CD14-positive monocyte (primary cell): ENCODE measurements around the gene RUVBL1. TPM values are rescaled to one million over a fixed set of nuclear protein-coding genes. Genes with fewer than 3 reads are reported as not detected.

Experiments used
- DNase-seq, 3 donors: peaks; one replicate each; pipeline ENCODE4 v3.0.0-alpha.2; 2011 to 2022
- H2AFZ ChIP-seq: 2 replicates; pipeline ENCODE4 v1.6.0; 2012; ENCODE audit warnings: mild to moderate bottlenecking, low read depth, low read length, inconsistent platforms; ENCODE audit not compliant: insufficient read depth, poor library complexity, severe bottlenecking
- H3K27ac ChIP-seq, 2 donors: 1 replicate in 1 of 2; 2 replicates in 1 of 2; pipeline ENCODE4 v1.5.1; 2012 to 2013; ENCODE audit warnings: low read length in 2 of 2, control low read depth in 1 of 2, inconsistent platforms in 1 of 2, low read depth in 1 of 2, mild to moderate bottlenecking in 1 of 2
- H3K27me3 ChIP-seq, 2 donors: one replicate each; pipeline versions ENCODE4 v1.6.0 to v1.6.1; 2011 to 2013; ENCODE audit warnings: low read length in 2 of 2; ENCODE audit not compliant: control insufficient read depth in 2 of 2, insufficient read depth in 2 of 2
- H3K36me3 ChIP-seq, 2 donors: replicated peaks in 1 of 2; 1 replicate in 1 of 2; 2 replicates in 1 of 2; pipeline versions ENCODE4 v1.5.1 to v1.6.1; 2012 to 2013; ENCODE audit warnings: low read length in 2 of 2, control low read depth in 1 of 2, inconsistent platforms in 1 of 2, mild to moderate bottlenecking in 1 of 2; ENCODE audit not compliant: insufficient read depth in 2 of 2, control insufficient read depth in 1 of 2
- H3K4me1 ChIP-seq, 2 donors: 1 replicate in 1 of 2; 2 replicates in 1 of 2; pipeline versions ENCODE4 v1.5.1 to v1.6.1; 2012 to 2013; ENCODE audit warnings: low read length in 2 of 2, control low read depth in 1 of 2, inconsistent platforms in 1 of 2, mild to moderate bottlenecking in 1 of 2, moderate library complexity in 1 of 2; ENCODE audit not compliant: insufficient read depth in 2 of 2, control insufficient read depth in 1 of 2
- H3K4me2 ChIP-seq: replicated peaks from 2 replicates; pipeline ENCODE3; 2012; ENCODE audit warnings: low read length, moderate library complexity, mild to moderate bottlenecking; ENCODE audit not compliant: poor library complexity, severe bottlenecking; ENCODE audit errors: extremely low read depth
- H3K4me3 ChIP-seq, 3 experiments: fragments of 200-600 bp in 1 of 3; sonication (generic) in 1 of 3; replicated peaks in 1 of 3; 1 replicate in 2 of 3; 2 replicates in 1 of 3; pipeline ENCODE4 v1.5.1; 2011 to 2013; ENCODE audit warnings: low read length in 3 of 3, mild to moderate bottlenecking in 3 of 3, control low read depth in 2 of 3, low read depth in 2 of 3, inconsistent platforms in 1 of 3, moderate library complexity in 1 of 3
- H3K79me2 ChIP-seq: 2 replicates; pipeline ENCODE4 v1.6.0; 2012; ENCODE audit warnings: mild to moderate bottlenecking, control low read depth, inconsistent platforms, low read length, moderate library complexity; ENCODE audit not compliant: insufficient read depth
- H3K9ac ChIP-seq: 2 replicates; pipeline ENCODE4 v1.6.0; 2017; ENCODE audit warnings: low read length, mild to moderate bottlenecking; ENCODE audit not compliant: insufficient read depth, poor library complexity, severe bottlenecking
- H3K9me3 ChIP-seq, 2 donors: replicated peaks in 1 of 2; 1 replicate in 1 of 2; 2 replicates in 1 of 2; pipeline versions ENCODE4 v1.5.1 to v1.6.1; 2012 to 2013; ENCODE audit warnings: low read length in 2 of 2, control low read depth in 1 of 2; ENCODE audit not compliant: control insufficient read depth in 1 of 2, insufficient read depth in 1 of 2
- H4K20me1 ChIP-seq: 2 replicates; pipeline ENCODE4 v1.6.0; 2012; ENCODE audit warnings: mild to moderate bottlenecking, low read length, control low read depth, moderate library complexity; ENCODE audit not compliant: insufficient read depth
- H3K27ac Mint-ChIP-seq, 7 donors: one replicate each; pipeline ENCODE4 v1.8.0; 2020; ENCODE audit warnings: mild to moderate bottlenecking in 7 of 7, mixed read lengths in 7 of 7, moderate library complexity in 6 of 7, inconsistent platforms in 2 of 7
- H3K27me3 Mint-ChIP-seq, 3 donors: one replicate each; pipeline ENCODE4 v1.8.0; 2021 to 2022; ENCODE audit warnings: low read depth in 3 of 3, mild to moderate bottlenecking in 3 of 3, mixed read lengths in 3 of 3, moderate library complexity in 3 of 3, inconsistent platforms in 1 of 3
- H3K36me3 Mint-ChIP-seq, 2 donors: one replicate each; pipeline ENCODE4 v1.8.0; 2020; ENCODE audit warnings: mixed read lengths in 2 of 2, inconsistent platforms in 1 of 2, mild to moderate bottlenecking in 1 of 2
- H3K4me1 Mint-ChIP-seq: one replicate; pipeline ENCODE4 v1.8.0; 2020; ENCODE audit warnings: mild to moderate bottlenecking, mixed read lengths
- H3K4me3 Mint-ChIP-seq, 2 donors: one replicate each; pipeline ENCODE4 v1.8.0; 2020; ENCODE audit warnings: mild to moderate bottlenecking in 2 of 2, mixed read lengths in 2 of 2, moderate library complexity in 1 of 2
- H3K9me3 Mint-ChIP-seq, 7 donors: one replicate each; pipeline ENCODE4 v1.8.0; 2020 to 2022; ENCODE audit warnings: mixed read lengths in 7 of 7, mild to moderate bottlenecking in 6 of 7, moderate library complexity in 6 of 7, inconsistent platforms in 2 of 7
- CTCF ChIP-seq: fragments of 200-600 bp; IDR thresholded peaks from one replicate; pipeline ENCODE4 v1.8.0; 2022; ENCODE audit warnings: antibody characterized with exemption, mild to moderate bottlenecking
- WGBS: methylation state at CpG from one replicate; pipeline ENCODE4 v1.1.5; 2013; ENCODE audit warnings: missing lambda C conversion rate; ENCODE audit not compliant: insufficient coverage; 5-methylcytosine and 5-hydroxymethylcytosine counted together
- intact Hi-C, 2 donors: fragments of 100-400 bp; cut with micrococcal nuclease; formaldehyde crosslinking; loops; one replicate each; pipeline versions ENCODE4 v1.15.0 to v1.15.1; 2023
- polyA plus RNA-seq, 3 donors: library from polyadenylated mRNA; depleted of rRNA in 1 of 3; unstranded in 2 of 3; stranded (reverse) in 1 of 3; fragments of 300-500 nt in 2 of 3; fragments of >200 nt in 1 of 3; fragmentation: Illumina TruSeq in 2 of 3; gene quantifications; 1 replicate in 2 of 3; 2 replicates in 1 of 3; pipeline ENCODE4 v1.2.3, GENCODE V29; 2012 to 2021

RUVBL1 gene
- polyA plus RNA-seq, 3 donors = 11.0 to 16.2 (median 14.4) TPM

- no peak overlapping the region for H3K4me3 ChIP-seq
- peak overlapping the region; percentile 17 for H2AFZ ChIP-seq
- no peaks in the 10 kb centered on the region for H4K20me1 ChIP-seq
- H3K27me3 ChIP-seq = no peaks in the 10 kb centered on the region
- no peak overlapping the region for H3K27ac Mint-ChIP-seq
- H3K9ac ChIP-seq = no peak overlapping the region
- H3K9me3 ChIP-seq = no peaks in the 10 kb centered on the region
- H3K27me3 Mint-ChIP-seq = peaks cover 0 to 5% (median 2%) of the 10 kb centered on the region in 3 donors
- H3K4me1 Mint-ChIP-seq = peaks cover 33% of the 10 kb centered on the region
- H3K4me3 Mint-ChIP-seq = no peak overlapping the region
- H3K27ac ChIP-seq = no peak overlapping the region
- peaks cover 19% of the 10 kb centered on the region for H3K79me2 ChIP-seq
- intact Hi-C loops = loop anchor here in 1 of 2 donors (2.0 kb wide), 1 partner anchor 29 kb away; the partner anchor contains the start of gene RUVBL1
- H3K4me1 ChIP-seq = peaks cover 31 to 34% of the 10 kb centered on the region in 2 donors
- no peak for DNase-seq
- TF ChIP-seq CTCF = no peak
- peaks cover 0 to 6% of the 10 kb centered on the region in 2 donors for H3K36me3 ChIP-seq
- H3K9me3 Mint-ChIP-seq = peaks cover 0 to 7% (median 2%) of the 10 kb centered on the region in 7 donors
- H3K36me3 Mint-ChIP-seq = peaks cover 5 to 6% of the 10 kb centered on the region in 2 donors
- no CpG with 5 or more reads among the region's 5 CpGs for WGBS
- no peak overlapping the region for H3K4me2 ChIP-seq
Measured at GRCh38 chr3:128151758-128152274, 28.2 kb upstream of the RUVBL1 start.

GRCh38 chr3:128149650-128150049 is 26.0 kb upstream of the RUVBL1 start:
- Mint-ChIP-seq H3K4me3 (no peak overlapping the region), H3K27me3 (peaks cover 0 to 5% (median 2%) of the 10 kb centered on the region in 3 donors), H3K27ac (peak overlapping the region in 1 of 7 donors; percentile 27), H3K4me1 (peaks cover 33% of the 10 kb centered on the region), H3K36me3 (no peaks in the 10 kb centered on the region), H3K9me3 (peaks cover 0 to 7% (median 2%) of the 10 kb centered on the region in 7 donors)
- Histone ChIP-seq H4K20me1 (no peaks in the 10 kb centered on the region), H2AFZ (no peak overlapping the region), H3K27me3 (no peaks in the 10 kb centered on the region), H3K27ac (no peak overlapping the region), H3K4me2 (no peak overlapping the region), H3K4me3 (no peak overlapping the region), H3K79me2 (peaks cover under 1% of the 10 kb centered on the region), H3K4me1 (peaks cover 31 to 34% of the 10 kb centered on the region in 2 donors), H3K9ac (no peak overlapping the region), H3K9me3 (no peaks in the 10 kb centered on the region), H3K36me3 (no peaks in the 10 kb centered on the region)
- peak in 2 of 3 donors; percentile 19 to 22 for DNase-seq
- intact Hi-C loops = no loop called here
- 73% methylated on average over 4 of the region's 5 CpGs for WGBS
- TF ChIP-seq CTCF = no peak
